HG02763 (cell line): ENCODE measurements around the gene MMD.
"Not testable (repeated sequence)": the region's sequence is repeated elsewhere in the genome, so short reads cannot be mapped to it uniquely, and the experiment has no call there.

Experiments used
- ATAC-seq: cut with Tn5 transposase; IDR thresholded peaks from one replicate; pipeline ENCODE4 v1.9.1; 2021; ENCODE audit warnings: mild to moderate bottlenecking, moderate library complexity; ENCODE audit not compliant: unreplicated experiment

MMD gene

GRCh38 chr17:55421179-55421934 is at the start of gene MMD:
Gene MMD, minus strand, starts transcription at chr17:55421835. Its CDS starts 140 bp downstream, at chr17:55421695.
- peak; percentile 23 for ATAC-seq

DNA sequence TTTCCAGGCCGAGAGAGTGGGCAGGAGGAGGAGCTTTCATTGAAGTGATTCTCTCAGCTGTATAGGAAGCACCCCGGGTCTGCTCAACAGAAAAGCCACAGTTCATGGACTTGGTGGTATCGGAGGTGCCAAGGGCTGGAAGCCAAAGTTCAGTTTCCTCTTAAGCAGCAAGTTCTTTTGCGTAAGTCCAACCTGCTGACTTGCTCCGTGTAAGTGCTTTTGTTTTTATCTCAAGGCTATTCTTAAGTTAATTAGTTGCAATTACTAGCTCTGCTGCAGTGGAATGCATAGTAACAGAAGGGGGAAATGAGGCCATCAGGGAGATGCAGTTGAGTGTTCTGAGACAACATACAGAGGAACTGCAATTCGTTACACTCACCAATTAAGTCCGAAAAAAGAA is 45.0 kb upstream of the MMD start:
- no peak for ATAC-seq

- ATAC-seq = not testable (repeated sequence)
Measured at GRCh38 chr17:55465771-55466170, 44.1 kb upstream of the MMD start.

- ATAC-seq = peak; percentile 60
Measured at GRCh38 chr17:55463600-55463999, 42.0 kb upstream of the MMD start.

DNA sequence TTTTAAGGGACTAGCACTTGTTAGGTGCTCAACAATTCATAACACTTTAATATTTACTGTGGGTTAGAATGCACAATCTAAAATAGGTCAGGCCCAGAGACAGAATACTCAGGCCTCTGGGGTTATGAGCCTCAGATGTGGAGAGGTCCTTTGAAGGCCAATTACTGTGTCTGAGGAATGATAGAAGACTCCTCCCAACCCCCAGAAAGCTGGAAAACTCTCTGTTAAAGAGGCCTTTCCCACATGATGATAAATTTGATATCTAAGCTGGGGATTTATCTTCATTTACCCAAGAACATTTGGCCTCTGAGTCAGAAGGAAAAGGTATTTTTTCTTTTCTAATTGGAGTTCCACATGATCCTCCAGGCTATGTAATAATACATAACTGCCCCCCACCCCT is 41.1 kb upstream of the MMD start:
- ATAC-seq = no peak

DNA sequence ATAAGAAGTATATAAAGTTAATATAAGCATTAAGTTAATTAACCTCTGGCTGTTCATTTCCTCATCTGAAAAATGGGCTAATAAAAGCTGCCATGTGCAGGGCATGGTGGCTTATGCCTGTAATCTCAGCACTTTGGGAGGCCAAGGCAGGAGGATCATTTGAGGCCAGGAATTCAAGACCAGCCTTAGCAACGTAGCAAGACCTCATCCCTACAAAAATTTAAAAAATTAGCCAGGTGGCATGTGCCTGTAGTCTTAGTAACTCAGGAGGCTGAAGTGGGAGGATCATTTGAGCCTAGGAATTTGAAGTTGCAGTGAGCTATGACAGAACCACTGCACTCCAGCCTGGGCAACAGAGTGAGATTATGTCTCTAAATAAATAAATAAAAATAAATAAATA is 40.6 kb upstream of the MMD start:
- no peak for ATAC-seq

DNA sequence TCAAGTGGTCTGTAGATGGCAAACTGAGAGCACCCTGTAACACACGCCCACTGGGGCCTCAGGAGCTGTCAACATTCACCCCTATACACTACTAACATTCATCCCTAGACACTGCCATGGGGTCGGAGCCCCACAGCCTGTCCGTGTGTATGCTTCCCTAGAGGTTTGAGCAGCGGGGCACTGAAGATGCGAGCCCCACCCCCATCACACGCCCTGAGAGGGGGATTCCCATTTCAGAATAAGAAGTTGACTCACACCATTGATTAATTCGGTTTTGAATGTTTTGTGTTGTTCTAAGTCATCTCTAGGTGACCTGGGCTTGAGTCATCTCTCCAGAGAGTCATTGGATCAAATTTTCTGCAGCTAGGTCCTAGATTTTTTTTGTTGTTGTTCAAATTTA is 37.3 kb upstream of the MMD start:
- ATAC-seq = no peak

DNA sequence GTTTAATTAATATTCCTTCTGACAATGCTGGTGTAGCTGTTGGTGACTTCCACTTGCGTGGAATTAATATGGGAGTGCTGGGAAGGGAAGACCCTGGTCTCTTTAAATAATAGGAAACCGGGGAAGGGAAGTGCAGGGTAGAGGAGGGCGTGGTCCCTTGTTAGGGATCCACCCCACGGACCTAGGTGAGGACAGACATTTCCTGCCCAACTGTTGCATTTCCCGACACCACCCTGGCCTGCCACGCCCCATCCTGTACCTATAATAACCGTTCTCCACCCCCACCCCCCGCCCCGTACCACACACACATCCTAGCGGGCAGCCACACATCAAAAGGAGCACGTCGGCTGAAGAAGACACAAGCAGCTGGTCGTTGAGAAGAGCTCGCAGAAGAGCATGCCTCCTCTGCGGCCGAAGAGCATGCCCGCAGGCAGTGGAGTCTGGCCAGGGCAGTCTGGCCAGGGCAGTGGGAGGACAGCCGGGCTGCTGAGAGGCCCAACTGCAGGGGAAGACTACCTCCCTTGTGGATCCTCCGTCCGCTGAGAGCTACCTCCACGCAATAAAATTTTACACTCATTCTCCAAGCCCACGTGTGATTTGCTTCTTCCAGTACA is 36.8 kb upstream of the MMD start:
- ATAC-seq = no peak

DNA sequence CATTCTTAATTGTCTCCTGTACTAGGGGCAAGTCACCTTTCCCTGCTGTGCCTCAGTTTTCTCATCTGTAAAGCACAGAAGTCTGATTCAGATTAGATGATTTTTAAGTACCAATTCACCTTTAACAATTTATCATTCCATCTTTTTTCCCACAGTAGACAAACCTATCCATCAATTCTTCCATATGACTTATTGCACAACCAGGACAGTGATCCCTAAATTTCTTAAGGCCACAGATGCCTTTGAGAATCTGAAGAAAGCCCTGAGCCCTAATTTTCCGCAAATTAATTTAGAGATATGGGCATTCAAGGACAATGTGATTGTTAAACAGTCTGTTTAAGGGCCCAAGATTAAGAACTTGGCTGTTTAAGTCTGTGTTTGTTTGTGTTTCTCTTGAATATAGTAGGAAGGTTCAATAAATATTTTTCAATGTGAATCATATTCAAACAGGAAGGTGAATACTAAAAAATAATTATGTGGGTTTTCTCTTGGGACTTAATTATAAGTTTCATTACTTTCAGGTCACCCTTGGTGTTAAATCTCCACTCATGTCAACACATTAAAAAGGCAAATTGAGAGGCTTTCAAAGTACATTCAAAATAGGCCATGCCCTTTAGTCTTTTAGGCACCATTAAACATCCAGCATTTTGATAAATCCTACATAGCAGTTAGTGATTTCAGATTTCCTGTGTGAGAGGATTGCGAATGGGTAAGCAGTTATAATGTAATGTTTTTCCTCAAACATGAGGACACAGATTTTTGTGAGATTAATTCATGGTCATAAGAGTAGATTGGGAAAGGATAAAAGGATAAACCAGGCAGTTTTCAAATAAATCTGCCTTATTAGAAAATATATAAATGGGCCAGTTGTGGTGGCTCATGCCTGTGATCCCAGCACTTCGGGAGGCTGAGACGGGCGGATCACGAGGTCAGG is 34.9 kb upstream of the MMD start:
- no peak for ATAC-seq

DNA sequence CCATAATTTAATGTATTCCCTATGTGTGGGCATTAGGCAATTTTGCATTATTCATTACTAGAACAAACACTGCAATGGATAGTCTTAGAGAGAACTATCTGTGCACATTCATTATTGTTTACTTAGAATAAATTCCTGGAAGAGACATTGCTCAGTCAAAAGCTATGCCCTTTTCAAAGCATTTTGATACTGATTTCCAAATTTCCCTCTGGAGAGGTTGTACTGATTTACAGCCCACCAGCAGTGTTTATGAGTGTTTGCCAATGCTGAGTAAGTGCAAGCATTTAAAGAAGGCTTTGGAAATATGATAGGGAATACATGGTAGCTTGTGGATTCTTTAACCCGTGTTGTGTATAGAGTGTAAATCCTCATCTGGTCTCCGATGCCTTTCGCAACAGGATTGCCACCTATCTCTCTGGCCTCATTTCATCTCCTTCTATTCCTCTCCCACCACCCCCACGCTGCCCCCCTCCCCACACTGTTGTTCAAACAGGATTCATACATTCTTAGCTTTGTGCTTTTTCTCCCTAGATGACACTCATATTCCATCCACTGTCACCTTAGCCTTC is 33.4 kb upstream of the MMD start:
- ATAC-seq = no peak

DNA sequence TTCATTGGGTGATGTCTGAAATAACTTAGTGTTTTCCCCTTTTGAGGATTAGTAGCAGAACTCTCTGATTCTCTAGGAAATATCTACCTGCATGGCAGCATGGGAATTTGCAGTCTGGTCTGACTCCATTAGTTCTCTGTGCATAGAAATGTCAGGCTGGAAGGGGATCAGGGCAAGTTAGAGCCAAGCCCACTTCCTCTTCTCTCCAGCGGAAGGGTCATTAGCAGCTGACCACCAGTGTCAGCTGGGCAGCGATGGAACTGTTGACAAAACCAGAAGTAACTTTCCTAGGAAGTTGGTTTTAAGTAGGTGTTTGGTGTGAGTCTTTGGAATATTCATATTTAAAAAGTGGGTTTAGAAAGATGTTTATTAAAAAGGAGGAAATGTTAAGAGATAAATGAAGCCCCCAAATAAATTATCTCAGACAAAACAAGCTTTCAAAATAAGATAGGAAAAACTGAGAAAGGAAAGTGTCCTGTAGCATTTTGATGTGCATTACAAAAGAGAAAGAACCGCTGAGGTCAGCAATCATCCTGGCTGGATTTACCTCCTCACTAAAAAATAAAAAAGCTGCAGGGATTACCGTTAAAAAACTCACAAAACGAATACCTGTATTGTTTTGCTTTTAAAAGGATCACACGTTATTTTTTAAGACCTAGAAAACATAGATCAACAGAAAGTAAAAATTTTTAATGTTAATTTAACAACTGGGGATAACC is 32.4 kb upstream of the MMD start:
- no peak for ATAC-seq

DNA sequence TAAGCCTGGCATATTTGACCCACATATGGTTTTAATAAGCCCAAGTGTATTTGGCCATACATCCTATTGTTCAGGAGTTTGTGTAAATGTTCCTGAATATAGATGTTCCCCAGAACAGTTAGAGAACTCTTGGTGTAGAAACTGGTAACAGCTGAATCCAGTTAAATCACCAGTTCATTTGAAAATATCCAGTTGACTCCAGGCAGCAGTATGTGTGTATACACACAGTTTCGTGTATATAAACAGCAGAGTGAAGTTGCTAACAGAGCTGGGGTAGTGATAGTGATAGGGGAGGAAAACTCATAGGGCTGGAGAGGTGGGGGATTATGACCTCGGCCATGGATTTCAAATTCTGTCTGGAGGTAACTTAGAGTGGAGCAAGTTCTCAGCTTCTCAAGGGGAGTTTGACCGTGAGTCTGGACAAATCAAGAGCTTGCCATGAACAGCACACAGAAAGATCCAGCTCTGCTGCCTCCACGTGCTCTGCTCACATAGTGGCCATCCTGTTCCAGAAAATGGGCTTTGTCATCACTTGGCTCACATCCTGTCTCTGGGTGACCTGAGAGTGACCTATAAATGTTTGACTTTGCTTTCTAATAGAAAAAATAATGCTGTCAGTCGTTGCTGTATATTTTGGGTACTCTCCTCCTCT is 30.6 kb upstream of the MMD start:
- peak; percentile 57 for ATAC-seq

DNA sequence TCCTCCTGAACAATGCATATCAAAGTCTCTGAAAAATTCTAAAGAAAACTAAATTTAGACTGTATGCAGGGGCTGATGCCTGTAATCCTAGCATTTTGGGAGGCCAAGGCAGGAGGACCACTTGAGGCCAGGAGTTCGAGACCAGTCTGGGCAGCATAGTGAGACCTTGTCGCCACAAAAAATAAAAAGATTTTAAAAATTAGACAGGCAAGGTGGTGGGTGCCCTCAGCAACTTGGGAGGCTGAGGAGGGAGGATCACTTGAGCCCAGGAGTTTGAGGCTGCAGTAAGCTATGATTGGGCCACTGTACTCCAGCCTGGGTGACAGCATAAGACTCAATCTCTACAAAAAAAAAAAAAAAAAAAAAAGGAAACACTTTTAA is 30.1 kb upstream of the MMD start:
- no peak for ATAC-seq

DNA sequence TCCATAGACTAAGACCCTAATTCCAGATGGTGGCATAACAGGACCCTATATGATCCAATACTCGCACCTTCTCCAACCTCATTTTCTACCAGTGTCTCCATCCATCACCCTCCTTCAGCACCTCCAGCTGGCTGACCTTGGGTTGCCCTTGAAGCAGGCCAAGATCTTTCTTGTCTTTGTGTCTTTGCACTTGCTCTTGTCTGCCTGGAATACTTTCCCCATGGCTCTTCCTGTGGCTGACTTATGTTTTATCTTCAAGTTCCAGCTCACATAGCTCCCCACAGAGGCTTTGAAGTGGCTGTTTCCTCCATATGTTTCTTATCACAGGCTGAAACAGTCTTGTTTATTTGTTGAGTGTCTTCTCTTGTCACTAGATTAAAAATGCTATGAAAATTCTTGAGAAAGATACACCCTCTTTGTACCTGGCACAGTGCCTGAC is 29.6 kb upstream of the MMD start:
- no peak for ATAC-seq

DNA sequence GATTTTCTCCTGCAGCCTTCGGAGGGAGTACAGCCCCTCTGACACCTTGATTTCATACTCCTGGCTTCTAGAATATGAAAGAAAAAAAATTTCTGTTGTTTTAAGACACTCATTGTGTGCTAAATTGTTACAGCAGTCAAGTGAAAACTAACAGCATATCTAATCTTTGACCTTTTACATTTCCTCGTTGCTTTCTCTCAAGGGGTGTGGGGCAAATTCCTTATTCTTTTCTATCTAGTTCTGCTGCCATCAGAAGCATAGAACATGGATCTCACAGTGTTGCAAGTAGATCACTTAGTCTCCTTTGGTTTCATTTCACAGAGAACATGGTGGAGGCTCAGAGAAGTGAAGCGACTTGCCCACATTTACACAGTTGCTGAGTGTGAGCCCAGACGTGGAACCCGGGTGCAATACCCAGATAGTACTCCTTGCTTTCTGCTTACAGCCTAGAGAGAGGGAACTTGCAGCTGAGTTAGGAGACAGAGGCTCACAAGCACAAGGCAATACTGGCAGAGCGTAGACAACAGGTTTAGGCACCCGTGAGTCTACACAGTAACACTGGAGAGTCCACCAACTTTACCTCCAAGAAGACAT is 28.7 kb upstream of the MMD start:
- no peak for ATAC-seq

GRCh38 chr17:55448681-55449080 is 27.0 kb upstream of the MMD start:
- no peak for ATAC-seq

DNA sequence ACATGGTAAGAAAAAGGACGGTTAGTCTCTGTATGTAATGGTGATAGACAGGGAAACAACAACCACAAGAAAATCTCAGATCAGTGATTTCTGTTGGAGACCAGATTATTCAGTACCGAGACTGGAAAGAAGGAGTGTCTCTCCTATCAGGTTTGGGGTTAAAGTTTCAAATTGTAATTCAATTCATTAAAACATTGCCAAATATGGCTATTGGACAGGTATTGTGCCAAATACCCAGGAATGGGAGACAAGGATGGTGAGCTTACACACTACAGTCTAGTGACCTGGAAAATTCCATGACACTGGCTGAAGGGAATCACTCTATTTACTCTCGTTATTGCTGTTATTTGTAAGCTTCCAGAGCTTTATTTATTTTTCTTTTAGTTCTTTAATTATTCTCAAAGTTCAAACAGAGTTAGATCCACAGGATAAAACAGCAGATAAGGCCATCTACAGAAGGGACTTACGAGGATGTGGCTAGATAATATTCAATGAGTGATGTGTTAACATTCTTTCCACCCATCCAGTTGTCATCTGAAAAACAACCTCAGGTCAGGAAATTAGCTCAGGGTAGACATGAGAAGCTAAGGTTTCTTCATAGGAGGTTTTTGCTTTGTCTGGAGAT is 25.1 kb upstream of the MMD start:
- ATAC-seq = no peak

DNA sequence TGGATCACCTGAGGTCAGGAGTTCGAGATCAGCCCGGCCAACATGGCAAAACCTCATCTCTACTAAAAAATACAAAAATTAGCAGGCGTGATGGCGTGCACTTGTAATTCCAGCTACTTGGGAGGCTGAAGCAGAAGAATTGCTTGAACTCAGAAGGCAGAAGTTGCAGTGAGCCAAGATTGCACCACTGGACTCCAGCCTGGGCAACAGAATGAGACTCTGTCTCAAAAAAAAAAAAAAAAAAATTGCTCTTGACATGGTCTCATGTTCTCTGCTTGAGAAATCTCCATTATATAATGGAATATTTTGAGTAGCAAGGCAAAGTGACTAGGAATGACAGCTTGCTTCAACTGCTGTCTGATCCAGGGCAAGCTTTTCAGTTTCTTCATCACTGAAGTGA is 24.4 kb upstream of the MMD start:
- not testable (repeated sequence) for ATAC-seq
